Activated naive CD4-positive, alpha-beta T cell treated with anti-CD3 and anti-CD28 coated beads, Interleukin-2, amount 10 ng/mL, durations not matched to agents 7 days and 5 days (primary cell): ENCODE data around the gene RIPOR2.
"Not testable (repeated sequence)": the region's sequence is repeated elsewhere in the genome, so short reads cannot be mapped to it uniquely, and the experiment has no call there.

Source experiments
- CTCF ChIA-PET: fragments of 350-600 bp; sonication (Branson Sonifier 250); formaldehyde crosslinking; loops from one replicate; lab custom pipeline; 2021; ENCODE audit warnings: antibody characterized with exemption; lab: Charles Lee
- DNase-seq: peaks from one replicate; pipeline ENCODE4 v3.0.0-alpha.2; 2020
- H3K27ac Mint-ChIP-seq: one replicate; pipeline ENCODE4 v1.8.0; 2021; ENCODE audit warnings: mild to moderate bottlenecking, moderate library complexity, mixed read lengths
- H3K27me3 Mint-ChIP-seq: one replicate; pipeline ENCODE4 v1.8.0; 2021; ENCODE audit warnings: mild to moderate bottlenecking, mixed read lengths
- H3K36me3 Mint-ChIP-seq: one replicate; pipeline ENCODE4 v1.8.0; 2021; ENCODE audit warnings: mixed read lengths
- H3K4me1 Mint-ChIP-seq: one replicate; pipeline ENCODE4 v1.8.0; 2021; ENCODE audit warnings: mixed read lengths
- H3K4me3 Mint-ChIP-seq: one replicate; pipeline ENCODE4 v1.8.0; 2021; ENCODE audit warnings: mild to moderate bottlenecking, moderate library complexity, mixed read lengths
- H3K9me3 Mint-ChIP-seq: one replicate; pipeline ENCODE4 v1.8.0; 2021; ENCODE audit warnings: mixed read lengths

The RIPOR2 gene

DNA sequence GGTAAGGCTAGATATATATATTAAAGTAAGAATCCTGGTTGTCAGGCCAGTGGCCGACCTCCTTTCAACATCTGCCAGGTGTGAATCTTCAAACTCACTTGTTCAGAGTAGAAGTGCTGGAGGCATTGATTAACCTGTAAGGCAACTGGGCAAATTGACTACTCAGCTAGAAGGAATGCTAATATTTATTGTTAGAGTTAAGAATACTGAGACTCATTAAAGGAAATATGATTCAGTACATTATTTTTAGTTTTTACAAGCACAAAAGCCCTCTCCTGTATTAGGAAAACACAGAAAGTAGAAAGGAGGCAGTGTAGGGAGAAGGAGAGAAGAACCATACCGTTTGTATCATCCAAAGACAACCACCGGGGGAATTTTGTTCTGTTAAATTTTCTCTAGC, 53.5 kb downstream of the RIPOR2 start:
- Mint-ChIP-seq H3K4me1 (peaks cover 80% of the 10 kb centered on the region), H3K36me3 (peaks cover 76% of the 10 kb centered on the region), H3K9me3 (peaks cover 7% of the 10 kb centered on the region), H3K27me3 (no peaks in the 10 kb centered on the region), H3K4me3 (no peak overlapping the region), H3K27ac (peak overlapping the region; percentile 38)
- DNase-seq = no peak
- CTCF ChIA-PET = interaction anchor here (1.0 to 1.7 kb wide), 6 partner anchors 18 to 136 kb away, joined by 3 to 7 read pairs (median 3); no protein-coding TSS in a partner anchor

DNA sequence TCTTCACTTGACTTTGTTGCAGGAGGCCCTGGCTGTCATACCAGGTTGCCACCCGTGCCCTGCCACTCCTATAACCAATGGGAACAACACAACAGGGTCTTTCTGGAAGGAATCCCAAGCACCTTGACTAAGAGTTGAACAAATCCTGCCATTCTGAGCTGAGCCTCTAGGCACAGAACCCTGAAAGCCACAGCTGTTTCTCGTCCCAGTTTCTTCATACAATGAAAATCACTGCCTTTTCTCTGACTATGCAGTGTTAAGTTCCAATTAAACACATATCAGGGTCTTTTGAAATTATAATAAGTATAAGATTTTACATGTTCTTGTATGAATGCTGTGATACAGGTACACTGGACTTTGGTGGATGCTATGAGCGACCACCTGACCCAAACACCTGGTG, 54.4 kb downstream of the RIPOR2 start:
- Mint-ChIP-seq H3K27me3 (no peaks in the 10 kb centered on the region), H3K36me3 (peaks cover 76% of the 10 kb centered on the region), H3K4me1 (peaks cover 78% of the 10 kb centered on the region), H3K4me3 (no peak overlapping the region), H3K27ac (peak overlapping the region; percentile 28), H3K9me3 (peaks cover 9% of the 10 kb centered on the region)
- CTCF ChIA-PET = interaction anchor here (1.0 kb wide), 1 partner anchor 110 kb away, joined by 3 read pairs; no protein-coding TSS in a partner anchor
- DNase-seq = no peak

DNA sequence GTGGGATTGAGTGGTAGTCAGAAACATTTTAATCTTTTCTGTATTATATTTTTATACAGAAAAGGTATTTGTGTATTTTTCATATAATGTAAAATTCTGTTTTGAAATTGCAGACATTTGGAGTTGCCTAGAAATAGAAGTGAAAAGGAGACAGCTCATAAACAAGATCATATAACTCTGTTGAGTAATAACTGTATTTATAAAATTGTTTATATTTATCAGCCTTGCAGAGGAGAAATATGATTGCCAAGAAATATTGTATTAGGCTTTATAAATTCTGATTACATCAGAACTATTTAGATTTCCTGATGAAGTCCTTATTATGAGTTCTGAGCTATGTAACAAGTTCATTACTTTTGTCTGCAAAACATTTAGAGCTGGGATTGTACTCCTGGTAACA, 55.3 kb downstream of the RIPOR2 start:
- DNase-seq = no peak
- peaks cover 9% of the 10 kb centered on the region for H3K9me3 Mint-ChIP-seq
- H3K27ac Mint-ChIP-seq = no peak overlapping the region
- H3K4me3 Mint-ChIP-seq = no peak overlapping the region
- H3K36me3 Mint-ChIP-seq = peaks cover 78% of the 10 kb centered on the region
- H3K27me3 Mint-ChIP-seq = no peaks in the 10 kb centered on the region
- H3K4me1 Mint-ChIP-seq = peaks cover 74% of the 10 kb centered on the region
- CTCF ChIA-PET = interaction anchor here (1.2 to 1.4 kb wide), 2 partner anchors 137 to 146 kb away, joined by 3 to 4 read pairs; no protein-coding TSS in a partner anchor

DNA sequence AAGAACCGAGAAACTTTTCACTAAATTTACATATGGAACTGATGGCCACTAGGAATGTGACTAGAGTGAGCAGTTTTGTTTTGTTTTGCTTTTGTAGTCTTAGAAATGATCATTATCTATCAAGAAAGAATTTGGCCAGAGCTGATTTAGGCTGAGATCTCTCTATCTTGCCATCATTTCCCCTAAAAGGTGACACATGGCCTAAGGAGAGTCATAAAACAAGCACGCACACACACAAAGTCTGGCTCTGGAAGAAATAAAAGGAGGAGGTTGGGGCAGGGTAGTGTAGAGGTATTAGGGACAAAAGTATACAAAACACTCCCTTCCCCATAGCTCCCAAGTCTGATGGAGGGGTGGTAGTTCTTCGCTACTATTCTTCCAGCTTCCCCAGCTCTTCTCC, 56.4 kb downstream of the RIPOR2 start:
- no peak for DNase-seq
- no peak overlapping the region for H3K4me3 Mint-ChIP-seq
- H3K27ac Mint-ChIP-seq = no peak overlapping the region
- peaks cover 67% of the 10 kb centered on the region for H3K4me1 Mint-ChIP-seq
- peaks cover 81% of the 10 kb centered on the region for H3K36me3 Mint-ChIP-seq
- CTCF ChIA-PET = interaction anchor here (1.4 kb wide), 1 partner anchor 147 kb away, joined by 4 read pairs; no protein-coding TSS in a partner anchor
- no peaks in the 10 kb centered on the region for H3K27me3 Mint-ChIP-seq
- peaks cover 9% of the 10 kb centered on the region for H3K9me3 Mint-ChIP-seq

DNA sequence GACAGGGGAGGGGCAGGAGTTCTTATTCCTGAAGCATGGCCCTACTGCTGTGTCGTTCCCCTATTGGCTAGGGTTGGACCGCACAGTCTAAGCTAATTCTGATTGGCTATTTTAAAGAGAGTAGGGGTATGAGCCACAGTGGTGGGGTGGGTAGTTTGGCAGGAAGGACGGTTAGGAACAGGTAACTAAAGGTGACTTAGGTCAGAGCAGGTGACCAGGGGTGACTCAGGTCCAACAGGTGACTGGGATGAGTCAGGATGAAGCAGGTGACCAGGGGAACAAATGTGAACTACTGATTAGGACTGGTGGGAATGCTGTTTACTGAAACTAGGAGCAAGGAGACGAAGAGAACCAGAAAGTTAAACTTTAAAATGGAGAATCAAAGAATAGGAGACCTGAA, 58.0 kb downstream of the RIPOR2 start:
- DNase-seq, H3K4me3 Mint-ChIP-seq, CTCF ChIA-PET, H3K9me3 Mint-ChIP-seq, H3K27me3 Mint-ChIP-seq: not testable (repeated sequence)
- Mint-ChIP-seq H3K4me1 (peaks cover 65% of the 10 kb centered on the region), H3K36me3 (peaks cover 85% of the 10 kb centered on the region), H3K27ac (peak overlapping the region; percentile 58)

DNA sequence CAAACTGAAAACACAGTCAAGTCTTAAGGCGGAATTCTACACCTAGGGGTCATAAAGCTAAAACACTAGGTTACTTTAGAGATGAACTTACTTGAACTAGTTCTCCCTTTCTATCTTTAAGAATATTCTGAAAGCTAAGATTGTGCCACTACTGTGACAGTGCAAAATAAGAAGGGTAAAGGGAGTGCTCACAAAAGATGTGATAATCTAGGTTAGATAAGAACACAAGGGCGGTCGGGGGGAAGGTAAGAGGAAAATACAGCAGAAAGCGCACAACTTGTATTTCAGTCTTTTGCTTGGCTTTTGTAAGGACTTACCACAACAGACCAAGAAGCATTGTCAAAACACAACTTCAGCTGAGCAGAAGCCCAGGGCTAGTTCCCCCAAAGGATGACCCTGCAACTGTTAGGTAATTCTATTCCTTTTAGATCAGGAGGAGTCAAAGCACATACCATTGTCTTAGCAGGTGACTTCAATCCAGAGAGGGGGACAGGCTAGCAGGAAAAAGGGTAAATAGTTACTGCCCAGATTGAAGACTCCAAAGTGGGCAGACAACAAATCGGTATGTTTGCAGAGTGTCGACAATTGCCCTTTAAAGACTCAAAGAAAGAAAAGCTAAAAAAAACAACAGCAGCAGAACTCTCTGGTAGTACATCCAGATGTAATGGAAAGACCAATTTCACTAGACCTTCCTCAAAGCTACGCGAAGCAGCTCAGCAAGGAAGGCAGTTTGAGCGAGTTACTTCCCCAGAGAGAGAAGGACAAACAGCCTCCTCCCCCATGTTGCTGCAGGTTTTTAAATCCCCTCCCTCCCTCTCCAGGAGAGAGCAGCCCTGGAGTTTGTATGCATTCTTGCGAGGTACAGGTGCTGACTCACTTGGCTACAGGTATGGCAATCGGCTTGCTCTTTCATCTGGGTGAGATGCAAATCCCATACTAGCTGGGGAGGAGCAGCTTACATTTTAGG, 59.0 kb downstream of the RIPOR2 start:
- peaks cover 59% of the 10 kb centered on the region for H3K4me1 Mint-ChIP-seq
- peak overlapping the region; percentile 72 for H3K27ac Mint-ChIP-seq
- peaks cover 84% of the 10 kb centered on the region for H3K36me3 Mint-ChIP-seq
- no peak overlapping the region for H3K4me3 Mint-ChIP-seq
- H3K27me3 Mint-ChIP-seq = no peaks in the 10 kb centered on the region
- DNase-seq = no peak
- CTCF ChIA-PET = interaction anchor here (1.4 kb wide), 1 partner anchor 57 kb away, joined by 3 read pairs; no protein-coding TSS in a partner anchor
- peaks cover 9% of the 10 kb centered on the region for H3K9me3 Mint-ChIP-seq

DNA sequence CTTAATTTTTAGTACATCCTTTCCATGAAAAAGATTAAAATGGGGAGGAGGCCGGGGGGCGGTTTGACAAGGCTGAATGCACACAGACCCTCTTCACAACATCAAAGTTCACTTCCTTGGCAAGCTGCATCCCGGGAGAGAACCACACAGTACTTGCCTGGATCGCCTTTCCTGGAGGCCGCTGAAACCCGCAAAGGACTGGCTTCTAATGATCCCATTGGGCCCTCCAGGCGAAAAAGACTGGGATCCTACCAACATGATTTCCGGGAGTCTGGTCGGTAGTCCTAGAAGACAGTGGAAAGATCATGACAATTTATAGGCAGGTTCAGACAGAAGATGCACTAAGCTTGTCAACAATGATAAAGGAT, 60.2 kb downstream of the RIPOR2 start:
- peaks cover 87% of the 10 kb centered on the region for H3K36me3 Mint-ChIP-seq
- peak overlapping the region; percentile 11 for H3K27ac Mint-ChIP-seq
- H3K9me3 Mint-ChIP-seq = peaks cover 9% of the 10 kb centered on the region
- no peak overlapping the region for H3K4me3 Mint-ChIP-seq
- H3K4me1 Mint-ChIP-seq = peaks cover 54% of the 10 kb centered on the region
- CTCF ChIA-PET = interaction anchor here (1.4 kb wide), 1 partner anchor 58 kb away, joined by 3 read pairs; no protein-coding TSS in a partner anchor
- H3K27me3 Mint-ChIP-seq = no peaks in the 10 kb centered on the region
- no peak for DNase-seq

DNA sequence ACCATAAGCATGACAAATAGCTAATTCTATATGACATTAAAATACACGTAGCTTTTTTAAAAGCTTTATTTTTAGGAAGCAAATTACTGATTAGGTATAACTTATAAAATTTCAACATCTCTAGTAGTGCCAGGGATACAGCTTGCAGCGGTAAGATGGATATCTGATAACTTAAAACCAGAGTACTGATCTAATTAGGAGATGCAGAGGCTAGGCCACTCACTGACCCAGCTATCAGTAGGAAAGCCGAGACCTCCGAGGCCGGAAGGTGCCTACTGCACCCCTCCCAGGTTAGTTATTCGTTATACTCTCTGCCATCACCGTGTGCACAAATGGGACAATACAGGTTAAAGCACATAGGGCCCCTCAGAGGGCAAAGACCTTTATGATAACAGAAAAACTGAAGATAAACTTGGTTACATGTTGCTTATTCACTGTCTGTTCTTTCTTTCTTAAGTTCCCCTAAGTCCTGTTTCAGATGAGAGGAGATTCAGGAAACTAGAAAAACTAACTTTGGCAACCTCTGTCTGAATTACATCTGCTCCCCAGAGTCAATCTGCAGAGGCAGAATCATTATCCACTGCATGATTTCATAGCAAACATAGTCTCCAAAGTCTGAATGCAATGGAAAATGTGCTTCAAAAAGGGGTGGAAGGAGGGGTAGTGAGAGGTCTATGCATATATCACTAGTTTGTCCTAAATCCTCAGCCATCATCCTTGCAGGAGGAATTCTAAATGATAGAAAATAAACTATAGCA, 60.8 kb downstream of the RIPOR2 start:
- no peaks in the 10 kb centered on the region for H3K27me3 Mint-ChIP-seq
- H3K27ac Mint-ChIP-seq = peak overlapping the region; percentile 11
- DNase-seq = no peak
- peaks cover 89% of the 10 kb centered on the region for H3K36me3 Mint-ChIP-seq
- no peak overlapping the region for H3K4me3 Mint-ChIP-seq
- peaks cover 9% of the 10 kb centered on the region for H3K9me3 Mint-ChIP-seq
- CTCF ChIA-PET = interaction anchor here (1.1 to 1.7 kb wide), 2 partner anchors 117 to 143 kb away, joined by 4 read pairs; no protein-coding TSS in a partner anchor
- H3K4me1 Mint-ChIP-seq = peaks cover 50% of the 10 kb centered on the region

DNA sequence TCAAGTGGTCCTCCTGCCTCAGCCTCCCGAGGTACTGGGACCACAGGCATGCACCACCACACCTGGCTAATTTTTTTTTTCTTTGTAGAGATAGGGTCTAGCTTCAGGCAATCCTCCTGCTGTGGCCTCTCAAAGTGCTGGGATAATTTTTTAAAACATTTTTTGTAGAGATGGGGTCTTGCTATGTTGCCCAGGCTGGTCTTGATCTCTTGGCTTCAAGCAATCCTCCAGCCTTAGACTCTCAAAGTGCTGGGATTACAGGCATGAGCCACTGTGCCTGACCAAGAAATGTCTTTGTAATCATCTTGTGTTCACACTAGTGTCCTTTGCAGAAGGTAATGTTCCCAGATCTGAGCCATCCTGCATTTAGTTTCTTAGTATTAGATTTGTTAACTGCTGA, 61.6 kb downstream of the RIPOR2 start:
- Mint-ChIP-seq H3K27ac (peak overlapping the region; percentile 78), H3K36me3 (peaks cover 86% of the 10 kb centered on the region), H3K4me1 (peaks cover 42% of the 10 kb centered on the region), H3K4me3 (no peak overlapping the region), H3K9me3 (peaks cover 9% of the 10 kb centered on the region), H3K27me3 (no peaks in the 10 kb centered on the region)
- CTCF ChIA-PET = interaction anchor here (1.1 to 1.7 kb wide), 2 partner anchors 117 to 144 kb away, joined by 4 read pairs; no protein-coding TSS in a partner anchor
- DNase-seq = no peak

DNA sequence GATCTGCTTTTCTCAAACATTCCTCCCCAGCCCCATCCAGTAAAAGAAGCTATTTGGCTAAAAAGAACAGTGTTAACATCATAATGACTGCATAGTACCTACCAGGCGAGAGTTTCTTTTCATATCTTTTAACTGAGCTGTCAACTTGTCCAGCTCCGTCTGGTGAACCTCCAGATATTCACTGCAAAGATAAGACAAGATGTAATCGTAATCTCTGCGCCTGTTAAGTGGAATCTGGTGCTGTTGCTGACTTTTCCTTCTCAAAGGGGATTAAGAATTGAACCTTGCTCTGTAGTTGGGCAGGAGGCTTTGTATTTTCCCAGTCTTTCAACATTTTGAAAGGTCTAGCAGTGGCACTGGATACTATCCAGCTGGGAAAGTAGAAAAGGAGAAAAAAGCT, 63.0 kb downstream of the RIPOR2 start:
- peaks cover 91% of the 10 kb centered on the region for H3K36me3 Mint-ChIP-seq
- DNase-seq = no peak
- no peak overlapping the region for H3K27ac Mint-ChIP-seq
- peaks cover 44% of the 10 kb centered on the region for H3K4me1 Mint-ChIP-seq
- CTCF ChIA-PET = interaction anchor here (2.4 kb wide), 1 partner anchor 119 kb away, joined by 8 read pairs; no protein-coding TSS in a partner anchor
- H3K9me3 Mint-ChIP-seq = peaks cover 4% of the 10 kb centered on the region
- no peaks in the 10 kb centered on the region for H3K27me3 Mint-ChIP-seq
- no peak overlapping the region for H3K4me3 Mint-ChIP-seq

DNA sequence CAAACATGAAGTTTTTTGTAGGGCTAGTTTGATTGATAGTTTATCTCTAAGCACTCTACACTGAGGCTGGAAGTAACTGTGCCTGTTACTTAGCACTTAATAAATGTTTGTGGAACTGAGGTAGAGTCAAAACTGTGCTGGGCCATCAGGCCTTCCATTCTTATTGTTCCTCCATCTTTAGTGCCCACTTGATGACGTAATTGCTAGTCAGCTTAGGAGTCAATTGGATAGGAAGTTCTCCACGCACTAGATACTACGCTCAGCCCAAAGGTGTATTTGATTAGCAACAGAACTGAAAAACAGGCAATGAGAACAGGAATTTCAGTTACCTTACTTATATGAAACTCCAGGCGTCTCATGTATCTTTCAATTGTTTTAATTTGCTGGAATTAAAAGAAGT, 67.0 kb downstream of the RIPOR2 start:
- Mint-ChIP-seq H3K4me3 (no peak overlapping the region), H3K27ac (peak overlapping the region; percentile 5)

DNA sequence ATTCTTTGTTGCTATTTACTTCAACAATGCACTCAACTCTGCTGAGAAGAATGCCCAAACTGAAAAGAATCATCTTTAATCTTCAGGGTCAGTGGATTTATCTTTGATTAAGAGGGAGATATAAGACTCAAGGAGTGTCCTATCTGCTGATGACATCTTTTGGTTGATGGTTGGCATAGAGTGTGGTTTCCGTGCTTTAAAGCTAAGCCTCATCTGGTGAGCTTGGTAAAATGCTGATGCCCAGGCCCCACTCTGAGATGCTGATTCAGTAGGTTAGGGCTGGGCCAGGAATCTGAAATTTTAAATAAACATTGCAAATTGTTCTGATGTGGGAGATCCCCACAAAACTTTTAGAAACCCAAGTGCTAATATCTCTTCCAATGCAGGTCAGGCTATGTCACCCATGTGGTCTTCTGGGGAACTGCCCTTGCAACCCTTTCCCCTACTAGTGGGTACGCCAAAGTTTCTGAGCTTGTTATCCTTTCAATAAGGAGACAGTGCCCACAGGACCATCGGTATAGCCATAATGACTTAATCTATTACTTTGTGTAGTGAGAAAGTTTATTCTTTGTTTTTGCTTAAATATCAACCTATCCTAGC, 68.6 kb downstream of the RIPOR2 start:
- no peak for DNase-seq
- Mint-ChIP-seq H3K27me3 (no peaks in the 10 kb centered on the region), H3K36me3 (peaks cover 84% of the 10 kb centered on the region), H3K4me3 (no peak overlapping the region), H3K27ac (peak overlapping the region; percentile 76), H3K4me1 (peaks cover 64% of the 10 kb centered on the region), H3K9me3 (no peaks in the 10 kb centered on the region)
- CTCF ChIA-PET = interaction anchor here (1.0 to 1.5 kb wide), 3 partner anchors 10 to 150 kb away, joined by 3 to 5 read pairs (median 3); no protein-coding TSS in a partner anchor

More for the DNA sequence above, 67.0 kb downstream of the RIPOR2 start:
- CTCF ChIA-PET = no interaction called here
- H3K27me3 Mint-ChIP-seq = no peaks in the 10 kb centered on the region
- no peak for DNase-seq
- H3K36me3 Mint-ChIP-seq = peaks cover 85% of the 10 kb centered on the region
- H3K9me3 Mint-ChIP-seq = no peaks in the 10 kb centered on the region
- peaks cover 62% of the 10 kb centered on the region for H3K4me1 Mint-ChIP-seq

DNA sequence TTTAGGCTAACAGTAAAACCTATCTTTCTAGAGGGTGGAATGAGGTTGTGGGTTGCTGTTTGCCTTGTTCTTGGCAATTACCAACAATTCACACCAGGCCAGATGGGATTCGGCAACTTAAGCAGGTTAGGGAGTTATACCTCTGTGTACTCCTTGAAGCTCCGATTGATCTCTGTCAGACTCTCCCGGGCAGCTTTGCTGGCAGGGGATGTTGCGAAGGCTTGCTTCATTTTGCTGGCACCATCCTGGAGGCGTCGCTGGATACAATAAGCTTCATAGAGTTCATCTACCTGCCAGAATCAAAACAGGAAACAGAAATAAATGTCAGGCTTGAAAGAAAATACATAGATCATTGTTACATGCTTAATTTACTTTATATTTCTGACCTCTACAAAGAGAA, 70.6 kb downstream of the RIPOR2 start:
- Mint-ChIP-seq H3K4me1 (peaks cover 81% of the 10 kb centered on the region), H3K36me3 (peaks cover 86% of the 10 kb centered on the region), H3K9me3 (no peaks in the 10 kb centered on the region), H3K27me3 (no peaks in the 10 kb centered on the region), H3K4me3 (no peak overlapping the region), H3K27ac (peak overlapping the region; percentile 83)
- DNase-seq = no peak
- CTCF ChIA-PET = interaction anchor here (1.1 to 1.3 kb wide), 3 partner anchors 9 to 162 kb away, joined by 3 to 7 read pairs (median 5); no protein-coding TSS in a partner anchor
